H1 (cell line): ENCODE results near the gene CENPI. TPM values are rescaled to one million over a fixed set of nuclear protein-coding genes. Genes with fewer than 3 reads are reported as not detected.

Experiments used
- CTCF ChIA-PET: fragments of 300-600 bp; sonication (Branson Sonifier 250); formaldehyde crosslinking; loops from one replicate; lab custom pipeline; 2021; ENCODE audit not compliant: partially characterized antibody; lab: Charles Lee
- POLR2A ChIA-PET: fragments of 300-600 bp; sonication (Branson Sonifier 250); formaldehyde crosslinking; loops from one replicate; lab custom pipeline; 2021; ENCODE audit warnings: inconsistent platforms; ENCODE audit not compliant: partially characterized antibody; lab: Charles Lee
- DNase-seq, 2 experiments: peaks; one replicate each; pipeline versions ENCODE4 v3.0.0 to v3.0.0-alpha.2; 2010 to 2022; ENCODE audit warnings: low spot score in 2 of 2, low read depth in 1 of 2, mixed read lengths in 1 of 2
- FAIRE-seq: peaks from 2 replicates; lab custom pipeline; 2011; peaks lifted over from hg19 to GRCh38; lab: Jason Lieb, UNC
- H2AFZ ChIP-seq: 2 replicates; pipeline ENCODE4 v1.8.1; 2012; ENCODE audit warnings: low read length, inconsistent platforms
- H2AK5ac ChIP-seq: 2 replicates; pipeline ENCODE4 v1.6.1; 2013; ENCODE audit warnings: low read depth, low read length
- H2BK120ac ChIP-seq: replicated peaks from 2 replicates; pipeline ENCODE3; 2013; ENCODE audit warnings: low read depth, low read length, inconsistent platforms
- H2BK12ac ChIP-seq: 2 replicates; pipeline ENCODE4 v1.6.1; 2013; ENCODE audit warnings: low read depth, low read length
- H2BK15ac ChIP-seq: 2 replicates; pipeline ENCODE4 v1.6.1; 2013; ENCODE audit warnings: low read length
- H2BK20ac ChIP-seq: 2 replicates; pipeline ENCODE4 v1.6.1; 2013; ENCODE audit warnings: low read length
- H2BK5ac ChIP-seq: 2 replicates; pipeline ENCODE4 v1.6.1; 2013; ENCODE audit warnings: low read depth, low read length
- H3K14ac ChIP-seq: 2 replicates; pipeline ENCODE4 v1.6.1; 2013; ENCODE audit warnings: inconsistent platforms; ENCODE audit not compliant: insufficient read length
- H3K18ac ChIP-seq: 2 replicates; pipeline ENCODE4 v1.6.1; 2013; ENCODE audit warnings: low read length; ENCODE audit errors: extremely low read depth
- H3K23ac ChIP-seq: 2 replicates; pipeline ENCODE4 v1.6.1; 2013; ENCODE audit warnings: inconsistent platforms; ENCODE audit not compliant: insufficient read length
- H3K23me2 ChIP-seq: 2 replicates; pipeline ENCODE4 v1.6.1; 2013; ENCODE audit warnings: low read depth, low read length
- H3K27ac ChIP-seq: 2 replicates; pipeline ENCODE4 v1.6.1; 2011; ENCODE audit warnings: low read depth, low read length, inconsistent platforms
- H3K27me3 ChIP-seq, 4 experiments: replicated peaks in 1 of 4; 1 replicate in 1 of 4; 2 replicates in 3 of 4; pipeline versions ENCODE4 v1.6.1 to v1.8.1; 2011 to 2013; ENCODE audit warnings: low read length in 3 of 4, mild to moderate bottlenecking in 3 of 4, inconsistent platforms in 2 of 4, mixed read lengths in 2 of 4, moderate library complexity in 1 of 4; ENCODE audit not compliant: control insufficient read depth in 3 of 4, insufficient read depth in 3 of 4; ENCODE audit errors: extremely low read depth in 1 of 4
- H3K36me3 ChIP-seq, 4 experiments: 2 replicates each; pipeline versions ENCODE4 v1.6.1 to v1.8.1; 2011 to 2013; ENCODE audit warnings: mild to moderate bottlenecking in 4 of 4, low read length in 3 of 4, moderate library complexity in 2 of 4, control low read depth in 1 of 4, inconsistent platforms in 1 of 4; ENCODE audit not compliant: insufficient read depth in 4 of 4, control insufficient read depth in 2 of 4
- H3K4ac ChIP-seq: replicated peaks from 2 replicates; pipeline ENCODE3; 2013; ENCODE audit warnings: low read length, low read depth, mixed read lengths, inconsistent platforms; ENCODE audit not compliant: insufficient read length
- H3K4me1 ChIP-seq, 4 experiments: replicated peaks in 1 of 4; 1 replicate in 1 of 4; 2 replicates in 3 of 4; pipeline versions ENCODE4 v1.6.1 to v1.8.1; 2011 to 2013; ENCODE audit warnings: low read length in 3 of 4, inconsistent platforms in 2 of 4, mixed read lengths in 1 of 4; ENCODE audit not compliant: insufficient read depth in 4 of 4, control insufficient read depth in 3 of 4
- H3K4me2 ChIP-seq, 2 experiments: 2 replicates each; pipeline versions ENCODE4 v1.6.1 to v1.8.1; 2011 to 2013; ENCODE audit warnings: low read depth in 2 of 2, low read length in 2 of 2, control low read depth in 1 of 2, inconsistent platforms in 1 of 2, mild to moderate bottlenecking in 1 of 2; ENCODE audit not compliant: insufficient read depth in 1 of 2
- H3K4me3 ChIP-seq, 4 experiments: fragments of 200-600, 300-600 bp in 1 of 4; sonication (generic), shearing (Covaris generic), sonication (Bioruptor Twin) in 1 of 4; 2 replicates each; pipeline versions ENCODE4 v1.5.1 to v1.8.1; 2011 to 2016; ENCODE audit warnings: low read length in 4 of 4, low read depth in 3 of 4, control low read depth in 2 of 4, inconsistent platforms in 2 of 4, mild to moderate bottlenecking in 2 of 4, mixed read lengths in 1 of 4, moderate library complexity in 1 of 4; ENCODE audit not compliant: insufficient read depth in 2 of 4; ENCODE audit errors: extremely low read depth in 1 of 4
- H3K56ac ChIP-seq: replicated peaks from 2 replicates; pipeline ENCODE3; 2013; ENCODE audit warnings: low read depth, mild to moderate bottlenecking, mixed read lengths, low read length, inconsistent platforms; ENCODE audit not compliant: insufficient read length
- H3K79me1 ChIP-seq: 2 replicates; pipeline ENCODE4 v1.6.1; 2013; ENCODE audit warnings: low read depth, low read length, control low read depth
- H3K79me2 ChIP-seq, 2 experiments: 2 replicates each; pipeline versions ENCODE4 v1.6.1 to v1.8.1; 2012 to 2013; ENCODE audit warnings: low read length in 2 of 2, mild to moderate bottlenecking in 2 of 2, inconsistent platforms in 1 of 2; ENCODE audit not compliant: insufficient read depth in 2 of 2, control insufficient read depth in 1 of 2
- H3K9ac ChIP-seq, 4 experiments: replicated peaks in 1 of 4; 1 replicate in 1 of 4; 2 replicates in 3 of 4; pipeline versions ENCODE4 v1.6.1 to v1.8.1; 2011 to 2013; ENCODE audit warnings: low read depth in 3 of 4, low read length in 3 of 4, control low read depth in 2 of 4, mild to moderate bottlenecking in 2 of 4, moderate library complexity in 2 of 4, inconsistent platforms in 1 of 4; ENCODE audit errors: extremely low read depth in 1 of 4
- H3K9me3 ChIP-seq, 2 experiments: 2 replicates each; pipeline versions ENCODE4 v1.6.1 to v1.8.1; 2012 to 2013; ENCODE audit warnings: mild to moderate bottlenecking in 2 of 2, moderate library complexity in 2 of 2, control low read depth in 1 of 2, inconsistent platforms in 1 of 2, low read depth in 1 of 2, low read length in 1 of 2, mixed read lengths in 1 of 2; ENCODE audit not compliant: insufficient read depth in 2 of 2
- H4K20me1 ChIP-seq, 2 experiments: replicated peaks in 1 of 2; 2 replicates each; pipeline versions ENCODE3 to v1.8.1; 2011 to 2013; ENCODE audit warnings: inconsistent platforms in 2 of 2, low read length in 2 of 2, mild to moderate bottlenecking in 1 of 2; ENCODE audit not compliant: insufficient read depth in 2 of 2, control insufficient read depth in 1 of 2
- H4K5ac ChIP-seq: 2 replicates; pipeline ENCODE4 v1.6.1; 2013; ENCODE audit warnings: low read length, low read depth, mixed read lengths, inconsistent platforms; ENCODE audit not compliant: insufficient read length
- H4K8ac ChIP-seq: 2 replicates; pipeline ENCODE4 v1.8.0; 2013; ENCODE audit warnings: mild to moderate bottlenecking, moderate library complexity, low read length, inconsistent platforms; ENCODE audit not compliant: insufficient read depth; ENCODE audit errors: extremely low read depth
- H4K91ac ChIP-seq: replicated peaks from 2 replicates; pipeline ENCODE3; 2013; ENCODE audit warnings: low read length, mixed read lengths, inconsistent platforms; ENCODE audit not compliant: insufficient read length
- BCL11A ChIP-seq, 2 experiments: IDR thresholded peaks; one replicate each; pipeline ENCODE4 v1.6.1; 2011; ENCODE audit warnings: low read depth in 2 of 2, low read length in 2 of 2, mild to moderate bottlenecking in 2 of 2
- CEBPB ChIP-seq: IDR thresholded peaks from 2 replicates; pipeline ENCODE4 v1.6.1; 2012; ENCODE audit warnings: low read depth, low read length
- EP300 ChIP-seq, 2 experiments: IDR thresholded peaks; 1 replicate in 1 of 2; 2 replicates in 1 of 2; pipeline ENCODE4 v1.6.1; 2011 to 2012; ENCODE audit warnings: low read depth in 2 of 2, low read length in 2 of 2, mild to moderate bottlenecking in 2 of 2, borderline replicate concordance in 1 of 2, inconsistent platforms in 1 of 2, moderate library complexity in 1 of 2
- KDM1A ChIP-seq: fragments of 200-600, 300-600 bp; sonication (generic); IDR thresholded peaks from 2 replicates; pipeline ENCODE4 v1.7.1; 2016; ENCODE audit warnings: mild to moderate bottlenecking, low read length, borderline replicate concordance
- SP1 ChIP-seq: IDR thresholded peaks from 2 replicates; pipeline ENCODE4 v1.6.1; 2011; ENCODE audit warnings: low read depth, low read length
- SP2 ChIP-seq: IDR thresholded peaks from 2 replicates; pipeline ENCODE4 v1.6.1; 2012; ENCODE audit warnings: mild to moderate bottlenecking, low read length, inconsistent platforms
- TBP ChIP-seq: IDR thresholded peaks from 2 replicates; pipeline ENCODE4 v1.6.1; 2011; ENCODE audit warnings: low read depth, low read length, improper control_type of control experiment
- WGBS, 2 experiments: shearing (Covaris generic) in 1 of 2; methylation state at CpG; one replicate each; pipeline versions ENCODE4 v1.1.6 to v1.1.7; 2013 to 2015; ENCODE audit warnings: low lambda C conversion rate in 2 of 2, mixed read lengths in 2 of 2, inconsistent platforms in 1 of 2, low coverage in 1 of 2, missing lambda C conversion rate in 1 of 2; ENCODE audit not compliant: insufficient replicate concordance in 2 of 2, insufficient coverage in 1 of 2, insufficient read length in 1 of 2; ENCODE audit errors: extremely low coverage in 1 of 2, missing lambda C conversion rate in 1 of 2; 5-methylcytosine and 5-hydroxymethylcytosine counted together
- polyA plus RNA-seq, 7 experiments: library from polyadenylated mRNA; depleted of rRNA in 3 of 7; stranded (reverse) in 5 of 7; unstranded in 2 of 7; fragments of >200 nt in 5 of 7; fragments of 200-250 nt in 2 of 7; gene quantifications; 1 replicate in 5 of 7; 2 replicates in 1 of 7; 4 replicates in 1 of 7; pipeline versions ENCODE4 v1.2.1 to v1.2.3, GENCODE V29; 2011 to 2013; ENCODE audit warnings: missing spikeins in 2 of 7, mixed read lengths in 2 of 7
- total RNA-seq: library from RNA; stranded (reverse); fragmentation: NEBNext Ultra II Directional; extraction: Animal tissue kit (Norgen Biotek cat#: 25700); gene quantifications from 2 replicates; pipeline ENCODE4 v1.2.1, GENCODE V29; 2021

CENPI gene
- total and polyA plus RNA-seq, 2 of the 8 experiments (the other 6 are each of a cell fraction or from before 2014, with no cell fraction given) = 7.2 to 22.5 TPM

DNA sequence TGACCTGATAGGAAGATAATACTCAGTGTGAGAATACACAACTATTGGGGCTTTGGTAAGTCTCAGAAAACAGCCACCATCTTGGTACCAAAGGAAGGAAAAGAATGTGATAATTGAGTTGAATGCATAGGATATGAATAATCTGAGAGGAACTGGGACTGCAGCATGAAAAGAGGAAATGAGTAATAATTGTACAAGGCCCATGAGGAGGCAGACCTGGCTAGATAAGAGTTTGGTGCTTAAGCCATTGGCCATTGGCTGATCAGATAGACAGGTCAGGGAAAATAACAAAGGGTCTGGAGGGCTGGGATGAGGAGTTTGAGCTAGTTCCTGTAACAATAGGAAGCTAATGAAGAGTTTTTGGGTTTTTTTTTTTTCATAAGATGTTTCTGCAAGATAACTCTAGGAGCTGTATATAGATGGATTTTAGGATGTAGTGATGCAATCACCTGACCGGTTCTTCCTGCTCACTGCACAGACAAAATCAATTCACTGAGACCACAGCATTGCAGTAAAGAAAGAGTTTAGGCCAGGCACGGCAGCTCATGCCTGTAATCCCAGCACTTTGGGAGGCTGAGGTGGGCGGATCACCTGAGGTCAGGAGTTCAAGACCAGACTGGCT is 40.8 kb upstream of the CENPI start:
- Histone ChIP-seq H3K9me3 (no peaks in the 10 kb centered on the region), H3K23ac (no peak overlapping the region), H3K27ac (no peak overlapping the region), H2BK120ac (no peak overlapping the region), H3K79me2 (no peaks in the 10 kb centered on the region), H3K36me3 (no peaks in the 10 kb centered on the region), H2AK5ac (no peak overlapping the region), H2BK20ac (no peak overlapping the region), H2BK5ac (no peak overlapping the region), H3K4me1 (no peaks in the 10 kb centered on the region; a peak in 2 of 7 replicates), H3K9ac (no peak overlapping the region), H2BK15ac (no peak overlapping the region), H3K14ac (no peak overlapping the region), H3K27me3 (no peaks in the 10 kb centered on the region), H3K4me3 (no peak overlapping the region), H2AFZ (no peak overlapping the region), H3K4ac (no peak overlapping the region), H4K91ac (no peak overlapping the region), H3K4me2 (no peak overlapping the region), H4K20me1 (no peaks in the 10 kb centered on the region), H4K8ac (no peak overlapping the region), H2BK12ac (no peak overlapping the region), H4K5ac (no peak overlapping the region), H3K79me1 (no peaks in the 10 kb centered on the region), H3K56ac (no peak overlapping the region), H3K23me2 (no peaks in the 10 kb centered on the region), H3K18ac (no peak overlapping the region)
- 100% methylated on average over 1 of the region's 3 CpGs; no CpG with 5 or more reads in 1 of the 2 experiments for WGBS, 2 experiments
- ChIA-PET CTCF (interaction anchor here (0.7 kb wide), 1 partner anchor 150 kb away, joined by 3 read pairs; no protein-coding TSS in a partner anchor), POLR2A (no interaction called here)
- TF ChIP-seq EP300 (IDR thresholded peaks at IDR 0.05; ENCODE audit: borderline replicate concordance in 1 of 2, low read depth in 2 of 2, low read length in 2 of 2) (no peak), TBP (no peak), SP2 (no peak), KDM1A (no peak), SP1 (no peak), CEBPB (no peak), BCL11A (IDR thresholded peaks at IDR 0.05; ENCODE audit: low read depth in 2 of 2, low read length in 2 of 2) (no peak)
- DNase-seq (no peak), FAIRE-seq (no peak)
